ENCODE measurements around the gene RGP1. TPM values are rescaled to one million over a fixed set of nuclear protein-coding genes. Genes with fewer than 3 reads are reported as not detected.

The RGP1 gene
- total RNA-seq, 2 donors from 2014 or later: 52.0 to 53.9 TPM

- H3K36me3 ChIP-seq: peaks cover 65% of the 10 kb centered on the region
- H3K27ac ChIP-seq: no peak overlapping the region
- no peak for DNase-seq
- no peaks in the 10 kb centered on the region for H3K27me3 ChIP-seq
- intact Hi-C loops (cut with DNase I): no loop called here
- TF ChIP-seq, protein P1, sequence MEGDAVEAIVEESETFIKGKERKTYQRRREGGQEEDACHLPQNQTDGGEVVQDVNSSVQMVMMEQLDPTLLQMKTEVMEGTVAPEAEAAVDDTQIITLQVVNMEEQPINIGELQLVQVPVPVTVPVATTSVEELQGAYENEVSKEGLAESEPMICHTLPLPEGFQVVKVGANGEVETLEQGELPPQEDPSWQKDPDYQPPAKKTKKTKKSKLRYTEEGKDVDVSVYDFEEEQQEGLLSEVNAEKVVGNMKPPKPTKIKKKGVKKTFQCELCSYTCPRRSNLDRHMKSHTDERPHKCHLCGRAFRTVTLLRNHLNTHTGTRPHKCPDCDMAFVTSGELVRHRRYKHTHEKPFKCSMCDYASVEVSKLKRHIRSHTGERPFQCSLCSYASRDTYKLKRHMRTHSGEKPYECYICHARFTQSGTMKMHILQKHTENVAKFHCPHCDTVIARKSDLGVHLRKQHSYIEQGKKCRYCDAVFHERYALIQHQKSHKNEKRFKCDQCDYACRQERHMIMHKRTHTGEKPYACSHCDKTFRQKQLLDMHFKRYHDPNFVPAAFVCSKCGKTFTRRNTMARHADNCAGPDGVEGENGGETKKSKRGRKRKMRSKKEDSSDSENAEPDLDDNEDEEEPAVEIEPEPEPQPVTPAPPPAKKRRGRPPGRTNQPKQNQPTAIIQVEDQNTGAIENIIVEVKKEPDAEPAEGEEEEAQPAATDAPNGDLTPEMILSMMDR (IDR thresholded peaks at IDR 0.05): no peak
- no peak overlapping the region for H3K4me3 ChIP-seq
- H3K9me3 ChIP-seq: no peaks in the 10 kb centered on the region
- no peak overlapping the region for H3K9ac ChIP-seq (ENCODE audit: low read depth in 2 of 2, low read length in 2 of 2)
- no peaks in the 10 kb centered on the region for H3K4me1 ChIP-seq
These were observed 43.7 kb upstream of the RGP1 start for GRCh38 chr9:35705372-35705771.

DNA sequence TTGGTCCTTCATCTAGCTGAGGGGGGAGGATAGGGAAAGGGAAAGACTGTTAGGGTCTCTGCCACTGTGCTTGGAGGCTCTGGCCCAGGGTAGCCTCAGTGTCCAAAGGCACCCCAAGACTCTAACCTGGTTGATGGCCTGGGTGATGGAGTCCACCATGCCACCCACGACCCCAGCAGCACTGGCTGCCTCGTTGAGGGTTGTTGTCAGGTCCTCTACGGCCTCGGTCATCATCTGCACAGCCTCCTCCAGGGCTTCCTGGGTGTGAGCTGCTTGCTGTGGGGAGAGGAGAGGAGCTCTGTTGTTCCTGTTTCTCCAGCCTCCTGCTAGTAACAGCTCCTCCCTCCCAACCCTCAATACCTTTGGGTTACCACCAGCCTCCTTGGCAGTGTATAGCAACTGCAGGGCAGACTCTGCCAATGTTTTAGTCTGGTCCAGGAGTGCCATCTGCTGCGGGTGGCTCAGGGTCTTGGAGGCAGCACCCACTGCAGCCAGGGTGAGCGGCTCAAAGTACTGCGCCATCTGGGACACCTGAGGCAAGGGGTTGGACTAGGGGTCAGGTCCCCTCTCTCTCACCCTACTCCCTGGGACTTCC, 43.2 kb upstream of the RGP1 start:
- H3K27ac ChIP-seq: no peak overlapping the region

GRCh38 chr9:35706951-35707350, 42.1 kb upstream of the RGP1 start:
- intact Hi-C loops (cut with DNase I): no loop called here
- Histone ChIP-seq H3K9ac (ENCODE audit: low read depth in 2 of 2, low read length in 2 of 2) (no peak overlapping the region), H3K27me3 (no peaks in the 10 kb centered on the region), H3K4me3 (no peak overlapping the region), H3K36me3 (peaks cover 65% of the 10 kb centered on the region), H3K9me3 (no peaks in the 10 kb centered on the region), H3K27ac (no peak overlapping the region), H3K4me1 (no peaks in the 10 kb centered on the region)
- no peak for DNase-seq
- TF ChIP-seq, protein P1 (IDR thresholded peaks at IDR 0.05): no peak

More for the DNA sequence above, 43.2 kb upstream of the RGP1 start:
- TF ChIP-seq, protein P1 (IDR thresholded peaks at IDR 0.05): no peak
- Histone ChIP-seq H3K27me3 (no peaks in the 10 kb centered on the region), H3K36me3 (peaks cover 66% of the 10 kb centered on the region), H3K4me1 (no peaks in the 10 kb centered on the region), H3K4me3 (no peak overlapping the region), H3K9ac (ENCODE audit: low read depth in 2 of 2, low read length in 2 of 2) (no peak overlapping the region), H3K9me3 (no peaks in the 10 kb centered on the region)
- intact Hi-C loops (cut with DNase I): no loop called here
- DNase-seq: no peak

- H3K9ac ChIP-seq (ENCODE audit: low read depth in 2 of 2, low read length in 2 of 2): no peak overlapping the region
- intact Hi-C loops (cut with DNase I): no loop called here
- no peaks in the 10 kb centered on the region for H3K4me1 ChIP-seq
- TF ChIP-seq, protein P1 (IDR thresholded peaks at IDR 0.05): no peak
- no peak overlapping the region for H3K27ac ChIP-seq
- no peak for DNase-seq
- no peaks in the 10 kb centered on the region for H3K27me3 ChIP-seq
- H3K9me3 ChIP-seq: no peaks in the 10 kb centered on the region
- peaks cover 62% of the 10 kb centered on the region for H3K36me3 ChIP-seq
- H3K4me3 ChIP-seq: no peak overlapping the region
These were observed 40.9 kb upstream of the RGP1 start for GRCh38 chr9:35708146-35708545.

GRCh38 chr9:35710818-35711500, 38.1 kb upstream of the RGP1 start:
- intact Hi-C loops (cut with DNase I): no loop called here
- DNase-seq: no peak
- H3K27ac ChIP-seq: no peak overlapping the region
- H3K27me3 ChIP-seq: no peaks in the 10 kb centered on the region
- H3K4me1 ChIP-seq: no peaks in the 10 kb centered on the region
- TF ChIP-seq, protein P1 (IDR thresholded peaks at IDR 0.05): no peak
- H3K9ac ChIP-seq (ENCODE audit: low read depth in 2 of 2, low read length in 2 of 2): no peak overlapping the region
- no peak overlapping the region for H3K4me3 ChIP-seq
- H3K36me3 ChIP-seq: peaks cover 64% of the 10 kb centered on the region
- no peaks in the 10 kb centered on the region for H3K9me3 ChIP-seq

Data from colonic mucosa (tissue), 4 donors.